GM19035 (cell line): ENCODE data around the gene PXDN.
"Not testable (repeated sequence)": the region's sequence is repeated elsewhere in the genome, so short reads cannot be mapped to it uniquely, and the experiment has no call there.

Source experiments
- ATAC-seq: cut with Tn5 transposase; IDR thresholded peaks from one replicate; pipeline ENCODE4 v1.9.1; 2021; ENCODE audit not compliant: unreplicated experiment

Gene PXDN

GRCh38 chr2:1705557-1706076 is 38.7 kb downstream of the PXDN start:
- no peak for ATAC-seq

DNA sequence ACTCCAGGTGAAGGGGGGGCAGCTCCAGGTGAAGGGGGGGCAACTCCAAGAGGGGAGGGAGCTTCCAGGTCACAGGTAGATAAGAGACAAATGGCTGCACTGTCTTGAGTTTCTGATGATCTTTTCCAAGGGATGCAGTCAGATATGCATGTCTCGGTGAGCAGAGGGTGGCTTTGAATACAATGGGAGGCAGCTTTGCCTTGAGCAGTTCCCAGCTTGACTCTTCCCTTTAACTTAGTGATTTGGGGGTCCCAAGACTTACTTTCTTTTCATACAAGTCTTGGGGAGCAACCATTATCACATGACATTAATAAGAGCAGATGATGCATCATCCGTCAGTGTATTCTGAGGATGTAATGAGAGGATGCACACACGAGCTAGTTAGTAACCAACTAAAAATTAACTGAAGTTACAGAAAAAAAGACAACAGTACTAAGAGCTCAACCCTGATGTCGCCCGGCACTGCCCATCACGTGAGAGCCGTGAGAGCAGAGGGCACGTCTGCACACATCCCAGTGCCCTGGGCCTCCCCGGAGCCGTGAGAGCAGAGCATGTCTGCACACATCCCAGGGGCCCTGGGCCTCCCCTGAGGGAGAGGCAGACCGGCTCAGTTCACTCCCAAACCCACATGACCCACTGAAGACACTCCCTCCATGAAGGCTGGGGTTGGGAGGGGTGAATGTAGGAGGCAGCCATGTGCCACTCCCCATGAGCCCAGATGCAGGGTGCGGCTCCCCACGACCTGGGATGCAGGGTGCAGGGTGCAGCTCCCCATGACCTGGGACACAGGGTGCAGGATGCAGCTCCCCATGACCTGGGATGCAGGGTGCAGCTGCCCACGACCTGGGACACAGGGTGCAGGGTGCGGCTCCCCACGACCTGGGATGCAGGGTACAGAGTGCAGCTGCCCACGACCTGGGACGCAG is 39.4 kb downstream of the PXDN start:
- ATAC-seq: no peak

DNA sequence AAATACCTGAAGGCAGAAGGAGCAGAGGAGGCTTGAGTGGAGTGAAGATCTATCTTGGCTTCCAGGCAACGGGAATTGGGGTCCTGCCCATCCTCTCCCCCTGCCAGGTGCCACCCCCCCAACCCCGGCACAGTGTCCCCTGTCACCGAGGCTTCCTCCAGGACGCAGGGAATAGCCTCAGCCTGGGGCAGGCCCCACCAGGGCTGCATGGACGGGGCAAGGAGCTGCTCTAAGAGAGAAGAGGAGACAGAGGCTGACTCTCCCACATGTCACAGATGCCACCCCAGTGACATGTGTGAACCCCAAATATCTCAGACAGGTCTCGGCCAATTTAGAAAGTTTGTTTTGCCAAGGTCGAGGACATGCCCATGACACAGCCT is 42.1 kb downstream of the PXDN start:
- ATAC-seq: no peak

DNA sequence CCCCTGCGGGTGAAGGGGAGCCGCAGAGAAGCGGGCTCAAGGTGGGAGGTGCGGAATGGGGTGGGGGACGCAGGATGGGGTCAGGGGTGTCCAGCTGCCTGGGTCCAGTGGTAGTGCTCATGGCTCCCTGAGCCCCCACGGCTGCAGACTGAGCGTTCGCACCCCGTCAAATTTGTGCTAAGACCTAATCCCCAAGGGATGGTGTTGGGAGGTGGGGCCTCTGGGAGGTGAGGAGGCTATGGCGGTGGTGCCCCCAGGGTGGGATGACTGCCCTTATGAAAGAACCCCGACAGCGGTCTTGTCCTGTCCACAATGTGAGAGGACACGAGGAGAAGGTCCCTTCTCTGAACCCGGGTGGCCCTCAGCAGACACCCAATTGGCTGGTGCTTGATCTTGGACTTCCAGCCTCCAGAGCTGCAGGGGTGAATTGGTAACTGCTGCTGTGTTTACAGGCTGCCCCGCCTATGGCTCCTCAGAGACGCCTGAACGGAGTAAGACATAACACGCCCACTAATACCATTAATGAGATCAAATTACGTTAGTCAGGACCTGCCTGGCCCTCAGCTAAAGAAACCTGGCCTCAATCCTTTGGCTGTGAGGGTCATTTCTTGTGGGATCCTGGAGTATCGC is 42.6 kb downstream of the PXDN start:
- ATAC-seq: no peak

- no peak for ATAC-seq
Observed at GRCh38 chr2:1701020-1701419, 43.3 kb downstream of the PXDN start.

DNA sequence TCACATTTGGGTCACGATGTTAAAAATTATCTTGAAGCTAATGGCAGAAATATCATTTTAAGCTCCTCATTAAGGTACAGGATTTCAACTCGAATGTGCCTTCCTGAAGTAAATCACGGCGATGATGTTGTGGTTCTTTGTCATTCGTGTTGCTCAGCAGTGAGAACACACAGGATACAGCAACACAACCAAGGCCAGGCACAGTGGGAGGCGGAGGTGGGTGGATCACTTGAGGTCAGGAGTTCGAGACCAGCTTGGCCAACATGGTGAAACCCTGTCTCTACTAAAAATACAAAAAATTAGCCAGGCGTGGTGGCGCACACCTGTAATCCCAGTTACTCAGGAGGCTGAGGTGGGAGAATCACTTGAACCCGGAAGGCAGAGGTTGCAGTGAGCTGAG is 43.9 kb downstream of the PXDN start:
- not testable (repeated sequence) for ATAC-seq

- no peak for ATAC-seq
Observed at GRCh38 chr2:1698188-1698945, 45.9 kb downstream of the PXDN start.

GRCh38 chr2:1697601-1698000 is 46.7 kb downstream of the PXDN start:
- no peak for ATAC-seq

DNA sequence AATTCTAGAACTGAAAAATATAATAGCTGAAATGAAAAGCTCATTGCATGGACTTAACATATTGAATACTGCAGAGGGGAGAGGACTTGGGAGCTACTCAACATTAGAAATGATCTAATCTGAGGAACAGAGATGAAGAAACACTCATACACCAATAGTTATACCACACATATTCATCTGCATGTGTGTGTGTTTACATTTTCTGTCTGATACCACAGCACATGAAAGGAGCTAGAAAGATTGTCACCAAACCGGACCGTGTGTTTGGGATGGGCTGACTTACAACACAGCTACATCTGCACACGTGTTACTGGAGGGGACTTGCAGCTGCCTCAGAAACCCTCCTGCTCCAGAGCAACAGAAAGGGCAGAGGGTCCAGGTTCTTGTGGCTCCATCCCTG is 47.8 kb downstream of the PXDN start:
- no peak for ATAC-seq

GRCh38 chr2:1694371-1695271 is 49.7 kb downstream of the PXDN start:
- no peak for ATAC-seq

GRCh38 chr2:1693723-1694122 is 50.6 kb downstream of the PXDN start:
- ATAC-seq: no peak

DNA sequence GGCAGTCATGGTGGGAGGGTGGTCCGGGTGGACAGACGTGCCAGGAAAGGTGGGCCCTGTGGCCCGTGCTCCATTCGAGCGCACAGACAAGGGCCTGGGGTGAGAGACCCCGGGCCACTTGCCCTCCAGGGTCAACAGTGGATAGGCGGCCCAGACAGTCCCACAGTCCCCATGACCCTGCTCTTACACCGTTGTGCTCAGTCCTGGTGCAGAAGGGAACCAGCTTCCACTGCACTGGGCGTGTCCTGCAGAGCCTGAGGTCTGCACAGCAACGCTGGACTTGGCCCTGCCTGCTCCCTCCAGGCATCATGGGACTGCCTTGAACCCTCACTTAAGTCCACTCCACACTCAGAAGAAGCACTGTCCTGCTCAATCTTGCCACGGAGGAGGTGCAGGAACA is 52.0 kb downstream of the PXDN start:
- no peak for ATAC-seq

DNA sequence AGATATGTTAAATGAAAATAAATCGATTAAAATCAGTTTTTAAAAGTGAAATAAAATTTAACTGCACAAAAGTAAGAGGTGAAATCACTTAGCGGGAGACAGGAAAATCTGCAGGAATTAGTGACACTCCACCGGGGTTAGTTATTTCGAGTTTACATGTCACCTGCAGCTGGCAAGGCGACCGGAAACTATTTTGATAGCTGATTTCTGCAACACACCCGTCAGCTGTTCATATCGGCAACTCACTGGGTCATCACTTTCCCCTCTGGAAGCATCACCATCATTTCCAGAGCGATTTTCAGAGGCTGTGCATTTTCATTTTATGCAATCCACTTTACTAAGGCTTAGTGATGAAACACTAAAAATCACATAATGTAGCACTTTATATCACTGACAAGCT is 52.9 kb downstream of the PXDN start:
- ATAC-seq: no peak

- ATAC-seq: no peak
Observed at GRCh38 chr2:1690056-1690775, 54.1 kb downstream of the PXDN start.

- no peak for ATAC-seq
Observed at GRCh38 chr2:1688859-1689258, 55.5 kb downstream of the PXDN start.

DNA sequence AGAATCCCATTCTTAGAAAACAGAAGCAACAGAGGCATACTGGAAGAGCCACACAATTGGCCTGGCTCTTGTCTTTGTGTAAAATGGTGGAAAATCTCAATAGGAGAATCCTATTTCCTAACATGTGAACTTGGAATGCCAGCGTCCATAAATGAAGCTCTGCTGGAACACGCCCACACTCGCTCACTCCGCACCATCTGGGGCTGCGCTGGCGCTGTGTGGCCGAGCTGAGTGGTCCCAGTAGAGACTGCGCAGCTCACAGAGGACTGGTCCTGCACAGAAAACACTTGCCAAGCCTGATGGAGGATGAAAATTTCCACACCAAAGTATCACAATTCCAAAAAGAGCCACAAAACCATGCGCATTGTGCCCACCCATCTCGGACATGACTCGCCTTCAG is 56.2 kb downstream of the PXDN start:
- no peak for ATAC-seq

DNA sequence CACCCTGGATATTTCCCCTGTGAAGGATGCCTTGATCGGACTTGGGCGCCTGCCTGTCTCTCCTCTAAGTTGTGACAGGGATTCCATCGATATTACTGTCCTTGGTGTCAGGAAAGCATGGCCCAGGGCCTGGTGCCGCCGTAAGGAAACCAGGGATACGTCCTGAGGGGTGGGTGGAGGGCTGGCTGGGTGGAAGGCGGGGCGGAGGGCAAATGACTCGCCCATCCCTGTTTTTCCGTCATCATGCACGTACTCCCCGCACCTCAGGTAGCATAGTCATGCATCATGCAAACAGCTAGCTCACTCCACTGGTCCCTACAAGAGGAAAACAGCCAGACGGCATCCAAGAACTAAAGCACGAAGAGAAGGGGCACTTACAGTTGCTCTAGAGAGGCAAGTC is 57.1 kb downstream of the PXDN start:
- no peak for ATAC-seq

GRCh38 chr2:1686784-1687105 is 57.6 kb downstream of the PXDN start:
- no peak for ATAC-seq

- no peak for ATAC-seq
Observed at GRCh38 chr2:1685957-1686783, 58.1 kb downstream of the PXDN start.
